ENCODE results near the gene EXOC3. TPM values are rescaled to one million over a fixed set of nuclear protein-coding genes. Genes with fewer than 3 reads are reported as not detected.
A peak's percentile ranks its signal among the peaks of the same experiment; 100 is the strongest.

EXOC3 gene
- total RNA-seq, 1 experiment from 2014 or later: 31.3 TPM

DNA sequence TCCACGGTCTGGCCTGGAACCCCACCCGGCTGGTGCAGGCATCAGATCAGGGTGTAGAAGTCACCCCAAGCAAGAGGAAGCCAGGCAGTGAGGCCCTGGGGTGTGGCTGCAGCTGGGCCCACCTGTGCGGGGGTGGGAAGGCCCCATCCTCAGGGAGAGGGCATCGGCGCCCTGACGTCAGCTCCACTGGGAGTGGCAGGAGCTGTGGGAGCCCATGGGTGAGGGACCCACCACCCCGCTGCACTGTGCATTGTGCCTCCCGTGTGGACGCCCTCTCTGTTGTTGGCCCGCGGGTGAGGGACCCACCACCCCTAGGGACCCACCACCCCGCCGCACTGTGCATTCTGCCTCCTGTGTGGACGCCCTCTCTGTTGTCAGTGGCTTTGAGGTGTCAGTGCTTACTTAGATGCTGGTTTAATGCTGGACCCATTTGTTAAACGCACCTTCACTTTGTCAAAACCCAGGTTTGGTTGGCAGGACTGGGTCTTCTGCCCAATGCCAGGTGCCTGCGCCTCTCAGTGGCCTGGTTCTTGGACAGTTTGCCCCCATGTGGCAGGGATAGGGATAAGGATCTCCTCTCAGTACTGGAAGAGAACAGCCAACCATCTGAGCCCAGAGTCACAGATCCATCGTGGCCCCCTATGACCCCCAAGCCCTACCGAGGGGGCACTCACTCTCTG lies 6.9 kb upstream of the EXOC3 start:
- no peaks in the 10 kb centered on the region for H3K9me2 ChIP-seq (replicated peaks; ENCODE audit: low read length)
- peak; percentile 63 for DNase-seq
- no peak overlapping the region for H3K9ac ChIP-seq (ENCODE audit: low read length)
- CTCF ChIA-PET: no interaction called here
- peak; percentile 87 for ATAC-seq
- H4K20me1 ChIP-seq (ENCODE audit: low read length): no peaks in the 10 kb centered on the region
- no peak overlapping the region for H3K4me3 ChIP-seq (ENCODE audit: low read length)
- no peak overlapping the region for H2AFZ ChIP-seq (ENCODE audit: low read length)
- H3K36me3 ChIP-seq (ENCODE audit: low read depth, low read length): no peaks in the 10 kb centered on the region
- no peaks in the 10 kb centered on the region for H3K79me2 ChIP-seq (ENCODE audit: low read length)
- H3K9me3 ChIP-seq (ENCODE audit: low read length): no peaks in the 10 kb centered on the region
- no peaks in the 10 kb centered on the region for H3K4me1 ChIP-seq (ENCODE audit: insufficient read depth, low read length)
- intact Hi-C loops (cut with micrococcal nuclease): no loop called here
- POLR2A ChIA-PET (ENCODE audit: unreplicated experiment): no interaction called here
- TF ChIP-seq EZH2phosphoT487 (IDR thresholded peaks at IDR 0.05; ENCODE audit: borderline replicate concordance, low read length): no peak
- no peak for TF ChIP-seq EZH2 (IDR thresholded peaks at IDR 0.05; ENCODE audit: low read length, unreplicated experiment)
- TF ChIP-seq, protein P1, sequence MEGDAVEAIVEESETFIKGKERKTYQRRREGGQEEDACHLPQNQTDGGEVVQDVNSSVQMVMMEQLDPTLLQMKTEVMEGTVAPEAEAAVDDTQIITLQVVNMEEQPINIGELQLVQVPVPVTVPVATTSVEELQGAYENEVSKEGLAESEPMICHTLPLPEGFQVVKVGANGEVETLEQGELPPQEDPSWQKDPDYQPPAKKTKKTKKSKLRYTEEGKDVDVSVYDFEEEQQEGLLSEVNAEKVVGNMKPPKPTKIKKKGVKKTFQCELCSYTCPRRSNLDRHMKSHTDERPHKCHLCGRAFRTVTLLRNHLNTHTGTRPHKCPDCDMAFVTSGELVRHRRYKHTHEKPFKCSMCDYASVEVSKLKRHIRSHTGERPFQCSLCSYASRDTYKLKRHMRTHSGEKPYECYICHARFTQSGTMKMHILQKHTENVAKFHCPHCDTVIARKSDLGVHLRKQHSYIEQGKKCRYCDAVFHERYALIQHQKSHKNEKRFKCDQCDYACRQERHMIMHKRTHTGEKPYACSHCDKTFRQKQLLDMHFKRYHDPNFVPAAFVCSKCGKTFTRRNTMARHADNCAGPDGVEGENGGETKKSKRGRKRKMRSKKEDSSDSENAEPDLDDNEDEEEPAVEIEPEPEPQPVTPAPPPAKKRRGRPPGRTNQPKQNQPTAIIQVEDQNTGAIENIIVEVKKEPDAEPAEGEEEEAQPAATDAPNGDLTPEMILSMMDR (conservative IDR thresholded peaks at IDR 0.05; ENCODE audit: low read depth, low read length): peak; percentile 68
- BruUV-seq (replicated peaks): no TSS peak
- H3K27me3 ChIP-seq (ENCODE audit: low read length): no peaks in the 10 kb centered on the region
- H3K27ac ChIP-seq (ENCODE audit: low read length): no peak overlapping the region
- no peaks in the 10 kb centered on the region for H3F3A ChIP-seq (ENCODE audit: low read length, unreplicated experiment)
- H3K4me2 ChIP-seq (ENCODE audit: low read length): no peak overlapping the region

- intact Hi-C loops (cut with micrococcal nuclease): no loop called here
- Histone ChIP-seq H3K27me3 (ENCODE audit: low read length) (no peaks in the 10 kb centered on the region), H3F3A (ENCODE audit: low read length, unreplicated experiment) (no peaks in the 10 kb centered on the region), H3K9me2 (replicated peaks; ENCODE audit: low read length) (no peaks in the 10 kb centered on the region), H2AFZ (ENCODE audit: low read length) (no peak overlapping the region), H3K4me1 (ENCODE audit: insufficient read depth, low read length) (no peaks in the 10 kb centered on the region), H3K79me2 (ENCODE audit: low read length) (peaks cover under 1% of the 10 kb centered on the region; the same call in 1 of the 2 replicates), H4K20me1 (ENCODE audit: low read length) (no peaks in the 10 kb centered on the region), H3K36me3 (ENCODE audit: low read depth, low read length) (no peaks in the 10 kb centered on the region), H3K27ac (ENCODE audit: low read length) (no peak overlapping the region), H3K4me3 (ENCODE audit: low read length) (no peak overlapping the region), H3K9me3 (ENCODE audit: low read length) (no peaks in the 10 kb centered on the region), H3K4me2 (ENCODE audit: low read length) (no peak overlapping the region), H3K9ac (ENCODE audit: low read length) (no peak overlapping the region)
- TF ChIP-seq EZH2phosphoT487 (IDR thresholded peaks at IDR 0.05; ENCODE audit: borderline replicate concordance, low read length): no peak
- TF ChIP-seq EZH2 (IDR thresholded peaks at IDR 0.05; ENCODE audit: low read length, unreplicated experiment): no peak
- TF ChIP-seq, protein P1 (conservative IDR thresholded peaks at IDR 0.05; ENCODE audit: low read depth, low read length): no peak; the same call in 1 of the 2 replicates
- BruUV-seq (replicated peaks): no TSS peak
- POLR2A ChIA-PET (ENCODE audit: unreplicated experiment): no interaction called here
- ATAC-seq (no peak), DNase-seq (no peak)
- CTCF ChIA-PET: no interaction called here
Observed at GRCh38 chr5:436641-436975, 6.4 kb upstream of the EXOC3 start.

- H3K4me3 ChIP-seq (ENCODE audit: low read length): no peak overlapping the region
- H2AFZ ChIP-seq (ENCODE audit: low read length): no peak overlapping the region
- no TSS peak for BruUV-seq (replicated peaks)
- TF ChIP-seq, protein P1 (conservative IDR thresholded peaks at IDR 0.05; ENCODE audit: low read depth, low read length): no peak
- TF ChIP-seq EZH2 (IDR thresholded peaks at IDR 0.05; ENCODE audit: low read length, unreplicated experiment) (no peak), EZH2phosphoT487 (IDR thresholded peaks at IDR 0.05; ENCODE audit: borderline replicate concordance, low read length) (no peak)
- H3K79me2 ChIP-seq (ENCODE audit: low read length): peaks cover 7% of the 10 kb centered on the region
- peaks cover 7% of the 10 kb centered on the region for H3K4me1 ChIP-seq (ENCODE audit: insufficient read depth, low read length)
- ChIA-PET CTCF (no interaction called here), POLR2A (ENCODE audit: unreplicated experiment) (no interaction called here)
- no peaks in the 10 kb centered on the region for H3F3A ChIP-seq (ENCODE audit: low read length, unreplicated experiment)
- no peak overlapping the region for H3K9ac ChIP-seq (ENCODE audit: low read length)
- DNase-seq (no peak), ATAC-seq (no peak)
- H3K36me3 ChIP-seq (ENCODE audit: low read depth, low read length): no peaks in the 10 kb centered on the region
- H3K9me3 ChIP-seq (ENCODE audit: low read length): no peaks in the 10 kb centered on the region
- no peak overlapping the region for H3K27ac ChIP-seq (ENCODE audit: low read length)
- H3K9me2 ChIP-seq (replicated peaks; ENCODE audit: low read length): no peaks in the 10 kb centered on the region
- no peaks in the 10 kb centered on the region for H3K27me3 ChIP-seq (ENCODE audit: low read length)
- H3K4me2 ChIP-seq (ENCODE audit: low read length): no peak overlapping the region
- intact Hi-C loops (cut with micrococcal nuclease): no loop called here
- H4K20me1 ChIP-seq (ENCODE audit: low read length): no peaks in the 10 kb centered on the region
Observed at GRCh38 chr5:437281-437771, 5.7 kb upstream of the EXOC3 start.
